Posterior vena cava (tissue), 2 donors: ENCODE data around the gene QDPR. TPM values are rescaled to one million over a fixed set of nuclear protein-coding genes. Genes with fewer than 3 reads are reported as not detected.
"Not testable (repeated sequence)": the region's sequence is repeated elsewhere in the genome, so short reads cannot be mapped to it uniquely, and the experiment has no call there.

Experiments used
- DNase-seq: peaks from one replicate; pipeline ENCODE4 v3.0.0-alpha.2; 2020; ENCODE audit warnings: low spot score
- intact Hi-C, 2 donors: fragments of 100-400 bp; cut with DNase I; formaldehyde crosslinking; loops; one replicate each; pipeline versions ENCODE4 v1.14.1 to v1.14.2; 2022 to 2023
- long read RNA-seq, 2 donors: library from polyadenylated mRNA; unstranded; transcript quantifications; one replicate each; pipeline ENCODE4 v2.0.0, GENCODE V29; 2020 to 2021
- total RNA-seq, 2 donors: library from RNA; stranded (reverse); fragmentation: NEBNext Ultra II Directional; extraction: Animal tissue kit (Norgen Biotek cat#: 25700); gene quantifications; one replicate each; pipeline ENCODE4 v1.2.1, GENCODE V29; 2021
- donor health status: DM: yes; HTN: yes; CAD: no.
- donor health status: DM: yes; HTN: yes; CAD: no.

Gene QDPR
- total RNA-seq = 10 to 100 TPM; 11.9 to 20.2 TPM
- long read RNA-seq, donor 1, transcript QDPR-201 (7 exons, 1,648 nt) = major isoform, 9 of 12 reads
- long read RNA-seq, donor 1, partial matches to known transcripts = 1 of 12 reads
- long read RNA-seq, donor 1, other reads (novel, unspliced or antisense) = 0 of 12 reads
- long read RNA-seq, donor 2, transcript QDPR-201 (7 exons, 1,648 nt) = major isoform, 54 of 67 reads
- long read RNA-seq, donor 2, partial matches to known transcripts = 0 of 67 reads
- long read RNA-seq, donor 2, other reads (novel, unspliced or antisense) = 6 of 67 reads

DNA sequence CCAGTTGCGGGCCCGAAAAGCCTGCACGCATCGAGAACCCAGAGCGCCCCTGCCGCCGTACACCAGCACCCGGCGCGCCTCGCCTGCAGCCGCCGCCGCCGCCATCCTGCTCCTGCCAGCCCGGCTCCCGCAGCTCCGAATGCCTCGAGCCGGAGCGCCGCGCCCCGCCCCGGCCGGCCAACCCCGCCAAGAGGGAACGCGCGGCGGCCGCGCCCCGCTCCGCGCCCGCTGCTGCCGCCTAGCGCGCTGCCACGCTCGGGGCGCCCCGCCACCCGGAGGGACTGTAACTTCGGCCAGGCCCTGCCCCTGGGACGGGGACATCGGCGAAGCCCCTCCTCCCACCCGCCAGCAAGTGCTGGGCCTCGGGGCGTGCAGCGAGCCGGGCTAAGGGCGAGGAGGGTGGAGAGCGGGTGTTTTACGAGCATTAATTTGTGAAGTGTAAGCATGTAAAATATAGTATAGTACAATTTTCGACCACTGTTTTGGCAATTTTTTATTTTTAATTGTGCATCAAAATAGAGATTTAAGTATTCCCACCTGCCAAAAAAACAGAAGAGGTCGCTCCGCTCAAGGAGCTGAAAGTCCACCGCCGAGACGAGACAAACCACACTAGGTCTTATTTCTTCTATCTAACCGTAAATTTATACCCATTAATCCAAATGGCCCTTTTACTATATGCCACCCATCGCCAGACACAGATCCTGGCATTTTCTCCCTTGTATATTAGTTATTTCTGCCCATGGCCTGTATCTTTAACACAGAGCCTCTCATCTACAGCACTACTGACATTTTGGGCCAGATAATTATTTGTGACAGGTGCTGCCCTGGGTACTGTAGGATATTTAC lies at the start of gene QDPR:
QDPR (minus strand) TSS at position 141 of the 846 bp plus-strand sequence; CDS start at position 105, 36 bp downstream.
- peak; percentile 91 for DNase-seq
- intact Hi-C loops = no loop called here

DNA sequence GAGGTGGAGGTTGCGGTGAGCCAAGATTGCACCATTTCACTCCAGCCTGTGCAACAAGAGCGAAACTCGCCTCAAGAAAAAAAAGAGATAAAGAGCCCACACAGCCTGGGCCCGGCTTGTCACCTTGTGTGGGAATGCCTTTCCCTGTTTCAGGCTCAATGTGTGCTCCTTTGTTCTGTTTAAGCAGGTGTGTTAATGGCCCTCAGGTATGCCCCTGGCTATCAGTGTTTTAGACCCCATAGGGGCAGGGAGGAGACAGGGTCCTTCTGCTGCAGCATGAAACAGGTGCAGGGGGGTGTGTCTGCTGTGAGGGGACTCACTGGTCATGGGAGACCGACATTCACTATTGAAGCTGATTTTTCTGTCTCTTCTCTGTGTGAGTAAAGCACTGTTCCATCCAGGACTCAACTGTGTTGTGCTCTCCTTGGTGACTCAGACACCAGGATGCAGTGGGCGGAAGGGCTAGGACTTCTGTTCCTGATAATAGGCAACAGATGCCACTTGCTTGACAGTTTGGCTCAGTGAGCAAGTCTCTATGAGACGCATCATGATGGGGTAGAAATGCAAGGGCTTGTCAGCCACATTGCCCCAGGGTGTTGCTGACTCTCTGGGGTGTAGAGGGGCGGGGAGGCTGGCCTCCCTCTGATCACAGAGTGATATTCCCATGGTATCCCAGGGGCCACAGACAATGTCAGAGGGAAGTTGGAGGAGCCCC lies 49.5 kb upstream of the QDPR start:
- DNase-seq = no peak
- intact Hi-C loops = loop anchor here in 1 of 2 donors (5.0 kb wide), 1 partner anchor 1134 kb away; no protein-coding TSS in a partner anchor

DNA sequence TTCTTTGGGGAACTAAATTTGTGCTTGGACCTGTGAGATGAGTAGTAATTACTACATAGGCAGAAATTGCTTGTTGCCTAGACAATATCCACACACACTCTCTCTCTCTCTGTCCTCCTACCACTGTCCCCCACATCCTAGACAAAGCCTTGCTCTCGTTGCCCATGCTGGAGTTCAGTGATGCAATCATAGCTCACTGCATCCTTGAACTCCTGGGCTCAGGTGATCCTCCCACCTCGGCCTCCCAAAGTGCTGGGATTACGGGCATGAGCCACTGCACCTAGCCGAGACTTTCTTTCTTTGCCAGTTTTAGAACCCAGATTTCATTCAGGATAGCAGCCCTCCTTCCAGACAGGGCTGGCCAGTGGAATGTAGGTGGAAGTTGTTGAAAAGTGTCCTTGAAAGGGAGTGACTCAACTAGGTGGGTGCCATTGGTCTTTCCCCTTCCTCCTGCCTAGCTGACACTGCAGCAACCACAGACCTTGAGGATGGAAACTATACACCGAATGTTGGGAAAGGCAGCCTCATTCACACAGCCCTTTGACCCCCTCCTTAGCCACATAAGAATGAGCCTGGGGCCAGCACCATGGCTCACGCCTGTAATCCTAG lies 48.3 kb upstream of the QDPR start:
- intact Hi-C loops = loop anchor here in 1 of 2 donors (5.0 kb wide), 1 partner anchor 1133 kb away; no protein-coding TSS in a partner anchor
- DNase-seq = no peak

DNA sequence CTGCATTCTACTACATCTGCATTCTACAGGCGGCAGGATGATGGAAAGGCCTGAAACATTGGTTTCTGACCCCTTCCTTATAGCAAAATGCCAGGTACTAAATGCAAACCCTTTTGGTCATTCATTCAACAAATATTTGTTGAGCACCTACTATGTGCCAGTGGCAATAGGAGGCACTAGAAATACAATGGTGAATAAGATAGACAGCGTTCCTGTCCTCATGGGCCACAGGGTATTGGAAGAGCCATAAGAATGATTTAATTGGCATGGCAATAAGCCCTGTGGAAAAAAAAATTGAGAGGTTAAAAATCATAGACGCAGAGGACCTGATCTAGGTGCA lies 47.8 kb upstream of the QDPR start:
- DNase-seq = no peak
- intact Hi-C loops = loop anchor here in 1 of 2 donors (5.0 kb wide), 1 partner anchor 1132 kb away; no protein-coding TSS in a partner anchor

DNA sequence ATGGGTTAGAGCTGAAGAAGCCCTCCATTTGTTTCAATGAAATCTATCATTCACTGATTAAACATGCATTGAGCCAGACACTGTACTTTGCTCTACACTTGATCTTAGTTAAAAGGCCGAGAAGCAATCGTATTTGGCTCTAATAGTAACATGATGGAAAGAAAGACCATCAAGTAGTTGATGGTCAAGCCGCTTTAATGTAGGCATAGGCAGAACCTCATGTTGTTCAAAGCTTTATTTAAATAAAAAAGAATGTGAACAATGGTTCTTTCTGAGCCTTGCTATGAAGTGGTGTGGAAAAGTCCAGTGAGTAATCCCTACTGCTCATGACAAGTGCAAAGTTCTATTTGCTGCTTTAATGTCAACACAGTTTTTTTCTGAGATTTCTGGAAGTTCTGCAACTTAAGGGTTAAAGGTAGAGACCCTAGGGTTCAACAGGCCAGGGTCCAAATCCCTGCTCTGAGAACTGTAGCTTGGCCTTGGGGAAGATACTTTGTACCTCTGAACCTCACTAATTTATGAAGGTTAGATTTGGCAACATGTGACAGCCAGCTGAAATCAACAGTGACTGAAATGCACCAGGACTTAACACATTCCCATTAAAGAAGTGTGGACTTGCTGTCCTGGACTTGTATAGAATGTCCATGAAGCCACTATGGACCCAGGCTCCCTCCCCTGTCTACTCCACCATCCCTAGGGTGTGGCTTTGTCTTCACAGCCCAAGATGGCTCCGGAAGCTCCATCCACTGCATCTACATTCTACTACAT lies 47.2 kb upstream of the QDPR start:
- no peak for DNase-seq
- intact Hi-C loops = no loop called here

DNA sequence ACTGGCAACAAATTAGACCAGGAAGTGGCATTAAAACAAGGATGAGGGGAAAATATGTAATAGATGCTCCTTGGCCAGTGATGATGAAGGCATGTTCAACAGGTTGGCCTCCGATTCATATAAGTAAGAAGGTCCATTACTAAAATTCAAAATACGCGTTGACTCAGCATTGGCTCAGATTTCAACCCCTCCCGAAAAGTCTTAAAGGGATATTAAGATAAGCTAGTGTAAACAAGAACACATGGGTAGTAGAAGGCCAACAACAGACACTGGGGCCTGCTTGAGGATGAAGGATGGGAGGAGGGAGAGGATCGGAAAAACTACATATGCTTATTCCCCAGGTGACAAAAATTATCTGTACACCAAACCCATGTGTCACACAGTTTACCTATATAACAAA lies 46.0 kb upstream of the QDPR start:
- DNase-seq = no peak
- intact Hi-C loops = no loop called here

DNA sequence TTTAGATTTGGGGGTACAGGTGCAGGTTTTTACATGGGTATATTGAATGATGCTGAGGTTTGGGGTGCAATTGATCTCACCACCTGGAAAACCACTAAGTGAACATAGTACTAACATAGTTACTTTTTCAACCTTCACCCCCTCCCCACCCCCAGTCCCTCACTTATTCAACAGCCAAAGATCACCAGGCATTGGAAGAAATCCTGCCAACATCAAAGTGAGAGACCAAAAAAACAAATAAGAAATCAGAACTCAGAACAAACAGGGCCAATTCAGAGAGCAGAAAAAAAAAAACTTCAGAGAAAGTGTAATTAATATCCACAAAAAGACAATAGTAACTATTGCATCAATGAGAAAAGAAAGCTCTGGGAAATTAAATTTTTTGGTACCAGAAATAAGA lies 44.6 kb upstream of the QDPR start:
- intact Hi-C loops = no loop called here
- DNase-seq = no peak

DNA sequence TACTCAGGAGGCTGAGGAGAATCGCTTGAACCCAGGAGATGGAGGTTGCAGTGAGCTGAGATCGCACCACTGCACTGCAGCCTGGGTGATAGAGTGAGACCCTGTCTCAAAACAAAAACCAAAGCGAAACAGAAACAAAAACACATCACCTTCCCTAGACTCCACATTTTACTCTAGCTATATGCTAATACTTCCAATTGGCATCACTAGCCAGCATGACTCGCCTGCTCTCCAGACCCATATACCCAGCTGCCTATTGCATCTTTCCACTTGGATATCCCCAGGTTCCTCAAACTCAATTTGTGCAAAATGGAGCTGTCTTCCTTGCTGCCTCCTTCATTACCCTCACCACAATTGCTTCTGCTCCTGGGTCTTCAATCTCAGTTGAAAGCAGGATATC lies 42.7 kb upstream of the QDPR start:
- no peak for DNase-seq
- intact Hi-C loops = no loop called here

DNA sequence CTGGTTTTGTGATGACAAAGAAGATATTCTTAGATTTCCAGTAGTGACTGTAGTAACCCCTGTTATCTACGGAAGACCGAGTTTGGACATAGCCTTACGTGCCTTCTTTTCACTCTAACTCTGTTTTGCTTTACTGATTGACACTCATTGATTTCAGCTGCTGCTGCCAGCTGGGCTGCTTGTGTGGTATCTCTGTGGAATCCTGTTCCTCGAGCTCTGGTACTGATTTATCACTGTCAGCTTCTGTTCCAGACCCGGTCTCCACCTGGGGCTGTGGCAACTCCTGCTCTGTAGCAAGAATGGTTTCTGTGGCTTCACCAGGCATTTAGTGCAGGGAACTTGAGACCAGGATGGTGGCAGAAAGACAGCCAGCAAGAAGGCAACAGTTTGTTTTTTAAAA lies 40.5 kb upstream of the QDPR start:
- intact Hi-C loops = no loop called here
- DNase-seq = no peak

DNA sequence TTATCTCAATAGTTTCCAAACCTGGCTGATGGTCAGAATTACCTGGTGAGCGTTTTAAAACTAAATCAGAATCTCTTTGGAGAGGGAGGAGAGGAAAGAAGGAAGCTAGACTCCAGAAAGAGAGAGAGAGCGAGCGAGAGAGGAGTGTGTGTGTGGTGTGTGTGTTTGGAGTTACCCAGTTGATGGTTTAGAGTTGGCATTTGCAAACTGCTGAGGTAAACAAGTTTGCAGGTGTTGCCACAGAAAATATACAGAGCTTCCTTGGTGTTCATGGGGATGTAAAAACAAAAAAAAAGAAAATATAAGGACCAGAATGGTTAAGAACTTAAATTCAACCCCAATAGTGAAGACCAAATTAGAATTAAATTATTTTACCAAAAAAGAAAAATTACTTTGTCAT lies 38.7 kb upstream of the QDPR start:
- intact Hi-C loops = no loop called here
- DNase-seq = no peak

DNA sequence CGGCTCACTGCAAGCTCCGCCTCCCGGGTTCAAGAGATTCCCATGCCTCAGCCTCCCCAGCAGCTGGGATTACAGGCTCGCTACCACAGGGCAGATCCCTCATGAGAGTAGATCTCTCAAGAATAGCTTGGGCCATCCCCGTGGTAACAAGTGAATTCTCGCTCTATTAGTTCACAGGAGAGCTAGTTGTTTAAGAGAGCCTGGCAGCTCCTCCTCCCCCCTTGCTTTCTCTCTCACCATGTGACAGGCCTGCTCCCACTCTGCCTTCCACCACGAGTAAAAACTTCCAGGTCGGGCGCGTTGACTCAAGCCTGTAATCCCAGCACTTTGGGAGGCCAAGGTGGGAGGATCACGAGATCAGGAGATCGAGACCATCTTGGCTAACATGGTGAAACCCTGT lies 34.8 kb upstream of the QDPR start:
- intact Hi-C loops = loop anchor here in 1 of 2 donors (5.0 kb wide), 1 partner anchor 91 kb away; no protein-coding TSS in a partner anchor
- no peak for DNase-seq

DNA sequence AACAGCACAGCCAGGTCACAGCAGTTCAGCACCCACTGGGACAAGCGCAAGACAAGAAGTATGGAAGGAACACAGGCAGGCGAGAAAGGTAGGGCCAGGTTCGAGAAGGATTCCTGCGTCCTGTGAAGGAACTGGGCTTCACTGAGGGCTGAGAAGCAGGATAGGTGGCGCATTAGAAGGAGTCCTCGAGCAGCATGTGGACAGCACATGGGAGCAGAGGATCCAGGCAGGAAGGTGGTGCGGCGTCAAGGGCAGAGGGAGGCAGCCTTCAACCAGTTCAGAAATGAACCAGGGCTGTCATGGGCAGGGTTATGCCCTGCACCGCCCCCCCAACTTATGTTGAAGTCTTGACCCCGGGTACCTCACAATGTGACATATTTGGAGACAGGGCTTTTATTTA lies 34.3 kb upstream of the QDPR start:
- no peak for DNase-seq
- intact Hi-C loops = loop anchor here in 1 of 2 donors (5.0 kb wide), 1 partner anchor 91 kb away; no protein-coding TSS in a partner anchor

DNA sequence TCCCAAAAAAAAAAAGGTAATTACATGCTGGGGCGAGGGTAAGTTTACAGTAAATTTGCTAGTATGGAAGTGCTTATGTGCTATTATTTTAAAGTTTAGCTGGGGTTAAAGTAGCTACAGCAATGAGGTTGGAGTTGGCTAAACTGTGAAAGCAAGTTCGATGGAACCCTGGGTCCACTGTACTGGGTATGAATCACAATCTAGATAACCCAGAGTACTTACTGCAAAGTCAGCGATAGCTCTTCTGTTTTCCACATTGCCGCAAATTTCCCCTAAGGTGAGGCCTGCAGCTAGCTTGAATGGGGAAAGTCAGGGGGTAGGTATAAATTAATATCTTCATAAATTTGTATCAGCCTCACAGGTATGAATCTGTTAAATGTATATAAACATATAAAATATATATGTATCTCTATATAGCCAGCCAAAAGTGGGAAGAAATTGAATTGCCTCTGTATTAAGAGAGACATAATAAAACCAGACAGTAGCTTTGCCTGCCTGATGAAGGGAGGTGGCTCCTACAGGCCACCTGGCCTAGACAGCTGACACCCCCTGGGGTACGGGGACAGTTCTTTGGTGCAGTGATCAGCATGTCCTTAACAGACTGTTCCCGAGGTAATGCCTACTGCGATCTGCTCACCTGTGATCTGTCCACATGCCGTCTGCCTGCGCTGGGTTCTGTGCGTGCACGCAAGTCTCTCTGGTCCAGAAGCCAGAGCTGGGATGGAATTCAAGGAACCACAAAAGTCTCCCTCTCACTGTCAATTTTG lies 33.7 kb upstream of the QDPR start:
- intact Hi-C loops = loop anchor here in 1 of 2 donors (5.0 kb wide), 1 partner anchor 92 kb away; no protein-coding TSS in a partner anchor
- no peak for DNase-seq

DNA sequence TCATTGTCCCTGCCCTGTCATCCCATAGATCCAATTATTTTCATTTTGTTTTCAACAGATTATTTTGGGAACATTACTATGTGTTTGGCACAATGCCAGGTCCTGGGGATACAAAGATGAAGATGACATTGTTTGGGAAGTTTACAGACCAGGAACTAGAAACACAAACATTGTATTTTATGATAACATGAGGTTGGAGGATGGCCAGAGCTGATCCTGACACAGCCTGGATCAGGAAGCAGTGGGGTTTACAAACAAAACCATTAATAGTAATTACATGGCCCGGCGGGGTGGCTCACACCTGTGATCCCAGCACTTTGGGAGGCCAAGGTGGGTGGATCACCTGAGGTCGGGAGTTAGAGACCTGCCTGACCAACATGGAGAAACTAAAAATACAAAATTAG lies 32.9 kb upstream of the QDPR start:
- no peak for DNase-seq
- intact Hi-C loops = loop anchor here (5.0 kb wide), 1 partner anchor 92 kb away; no protein-coding TSS in a partner anchor

DNA sequence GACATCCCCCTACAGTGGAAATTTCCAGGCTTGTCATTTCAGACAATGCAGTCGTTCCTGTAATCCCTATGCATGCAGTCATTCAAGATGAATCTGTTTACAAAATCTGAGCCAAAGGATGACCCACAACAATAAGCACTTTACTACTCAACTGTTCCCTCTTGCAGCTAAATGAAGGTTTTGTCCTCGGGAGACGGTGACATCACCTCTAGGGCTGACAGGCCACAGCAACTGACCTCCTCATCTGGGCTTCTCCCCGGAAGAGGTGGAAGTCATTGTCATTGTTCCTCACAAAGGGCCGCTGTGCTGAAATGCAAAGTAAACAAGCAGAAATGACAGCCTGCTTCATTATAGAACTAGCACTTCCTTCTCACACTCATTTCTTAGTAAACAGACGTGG lies 32.3 kb upstream of the QDPR start:
- intact Hi-C loops = loop anchor here in 1 of 2 donors (5.0 kb wide), 1 partner anchor 93 kb away; no protein-coding TSS in a partner anchor
- DNase-seq = no peak

DNA sequence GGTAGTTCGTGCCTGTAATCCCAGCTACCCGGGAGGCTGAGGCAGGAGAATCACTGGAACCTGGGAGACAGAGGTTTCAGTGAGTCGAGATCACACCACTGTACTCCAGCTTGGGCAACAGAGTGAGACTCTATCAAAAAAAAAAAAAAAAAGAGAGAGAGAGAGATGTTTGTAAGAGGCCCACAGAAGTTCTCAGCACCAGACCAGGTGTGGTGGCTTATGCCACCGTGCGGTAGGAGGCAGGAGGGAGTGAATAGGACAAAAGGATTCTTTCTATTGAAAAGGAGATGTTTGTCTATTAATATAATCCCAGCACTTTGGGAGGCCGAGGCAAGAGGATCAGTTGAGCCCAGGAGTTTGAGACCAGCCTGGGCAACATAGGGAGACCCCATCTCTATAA lies 25.2 kb upstream of the QDPR start:
- intact Hi-C loops = not testable (repeated sequence)

DNA sequence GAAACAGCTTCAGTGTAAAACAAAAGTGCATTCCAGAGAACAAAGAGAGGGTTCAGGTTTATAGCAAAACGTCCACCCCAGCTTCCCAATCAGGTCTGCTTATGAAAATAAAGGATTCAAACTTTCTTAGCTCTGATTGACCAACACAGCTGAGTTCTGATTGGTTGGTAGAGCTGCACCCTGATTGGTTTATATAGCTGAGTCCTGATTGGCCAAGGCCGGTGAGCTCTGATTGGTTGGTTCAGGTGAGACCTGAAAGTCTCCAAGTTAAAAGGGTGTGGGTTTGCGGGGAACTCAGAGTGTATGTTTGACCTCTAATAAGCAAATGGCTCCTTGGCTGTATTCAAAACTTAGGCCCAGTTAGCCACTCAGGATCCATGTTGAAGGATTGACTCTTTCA lies 24.0 kb upstream of the QDPR start:
- DNase-seq = no peak
- intact Hi-C loops = no loop called here

More for the DNA sequence above, 25.2 kb upstream of the QDPR start:
- not testable (repeated sequence) for DNase-seq

DNA sequence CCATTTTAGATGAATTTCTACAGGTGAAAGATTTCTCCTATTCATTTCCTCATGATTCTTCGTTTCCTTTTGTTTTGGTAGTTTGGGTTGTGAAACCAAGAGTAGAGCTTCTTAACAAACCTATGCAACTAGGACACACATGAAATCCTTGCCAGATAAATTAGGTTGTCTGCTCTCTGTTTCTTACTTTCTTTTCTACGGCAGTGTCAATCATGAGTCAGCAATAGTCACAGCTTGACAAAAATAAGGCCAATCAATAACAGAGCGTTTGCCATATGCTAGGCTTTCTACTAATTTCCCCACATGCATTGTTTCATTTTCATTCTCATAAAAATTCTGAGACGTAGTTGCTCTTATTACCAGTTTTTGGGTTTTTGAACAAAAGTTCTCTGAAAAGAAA lies 23.4 kb upstream of the QDPR start:
- intact Hi-C loops = no loop called here
- no peak for DNase-seq
